ENCODE data around the gene ZFHX3.
A peak's percentile ranks its signal among the peaks of the same experiment; 100 is the strongest.

ZFHX3 gene

DNA sequence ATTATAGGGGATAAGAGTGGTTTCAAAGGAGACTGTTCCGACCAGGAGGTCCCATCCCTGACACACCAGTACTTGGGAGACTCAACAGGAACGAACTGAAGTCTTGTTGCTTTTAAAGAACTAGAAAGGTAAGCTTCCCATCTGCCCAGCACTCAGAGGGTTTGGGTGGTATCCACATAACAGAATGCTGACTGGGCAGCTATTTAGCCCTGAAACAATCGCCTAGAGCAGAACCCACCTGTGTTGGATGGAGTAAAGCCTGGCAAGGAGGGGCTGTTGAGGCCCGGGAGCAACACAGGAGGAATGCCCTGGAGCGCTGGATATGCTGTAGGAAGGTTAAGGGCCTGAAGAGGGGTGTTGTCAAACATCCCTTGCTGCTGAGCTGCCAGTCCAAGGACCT is 254.9 kb downstream of the ZFHX3 start:
- FAIRE-seq (no peak), DNase-seq (ENCODE audit: extremely low spot score, insufficient read length, low read depth) (no peak)

DNA sequence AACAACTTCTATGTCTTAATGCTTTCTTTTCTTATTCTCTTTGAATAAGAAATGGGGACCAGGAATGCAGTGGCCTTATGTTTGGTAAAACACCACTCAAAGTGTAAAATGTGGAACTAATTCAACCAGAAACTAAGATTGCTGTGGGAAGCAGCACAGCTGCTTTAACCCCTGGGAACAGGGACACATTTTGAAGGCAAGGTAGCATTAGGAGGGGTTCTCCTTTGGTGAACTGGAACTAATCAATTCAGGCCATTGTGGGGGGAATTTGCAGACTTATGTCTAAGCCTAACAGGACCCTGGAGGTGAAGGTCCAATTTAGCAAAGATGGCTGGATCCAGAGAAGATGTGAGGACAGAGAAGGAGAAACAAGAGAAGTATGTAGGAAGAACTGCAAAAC is 256.1 kb downstream of the ZFHX3 start:
- no peak for DNase-seq (ENCODE audit: extremely low spot score, insufficient read length, low read depth)
- FAIRE-seq: no peak

DNA sequence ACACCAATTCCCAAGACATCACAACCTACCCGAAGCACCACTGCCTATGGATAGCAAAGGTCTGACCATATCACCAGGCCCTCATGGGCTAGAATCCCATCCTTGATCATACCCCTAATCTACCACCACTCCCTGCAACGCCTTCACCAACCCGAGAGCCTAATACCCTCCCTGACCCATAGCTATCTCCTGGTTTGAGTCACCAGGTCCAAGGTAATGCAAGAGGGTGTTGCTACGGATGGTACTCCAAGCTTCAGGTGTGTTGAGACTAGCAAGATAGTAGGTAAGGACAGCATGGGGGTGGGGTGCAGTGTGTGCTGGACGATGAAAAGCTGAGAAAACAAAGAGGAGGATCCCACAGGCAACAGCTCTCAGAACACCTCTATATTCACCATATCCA is 258.0 kb downstream of the ZFHX3 start:
- FAIRE-seq (no peak), DNase-seq (ENCODE audit: extremely low spot score, insufficient read length, low read depth) (no peak)

DNA sequence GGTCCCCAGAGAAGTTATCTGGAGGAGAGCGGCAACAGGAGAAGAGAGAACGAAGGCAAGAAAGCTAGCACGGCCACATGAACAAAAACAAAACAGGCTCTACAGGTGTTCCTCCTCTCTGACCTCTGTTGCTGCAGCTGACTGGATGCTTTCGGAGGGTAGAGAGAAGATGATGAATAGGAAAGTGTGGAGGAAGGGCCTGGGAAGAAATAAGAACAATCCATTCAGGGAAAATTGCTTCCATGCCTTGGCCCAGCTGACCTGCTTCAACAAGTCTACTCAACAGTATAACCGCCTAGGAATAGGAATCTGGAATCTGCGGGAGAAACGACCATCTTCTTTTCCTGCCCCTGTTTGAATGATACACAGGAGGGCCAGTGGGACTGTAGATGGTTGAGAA is 258.5 kb downstream of the ZFHX3 start:
- FAIRE-seq (no peak), DNase-seq (ENCODE audit: extremely low spot score, insufficient read length, low read depth) (no peak)

DNA sequence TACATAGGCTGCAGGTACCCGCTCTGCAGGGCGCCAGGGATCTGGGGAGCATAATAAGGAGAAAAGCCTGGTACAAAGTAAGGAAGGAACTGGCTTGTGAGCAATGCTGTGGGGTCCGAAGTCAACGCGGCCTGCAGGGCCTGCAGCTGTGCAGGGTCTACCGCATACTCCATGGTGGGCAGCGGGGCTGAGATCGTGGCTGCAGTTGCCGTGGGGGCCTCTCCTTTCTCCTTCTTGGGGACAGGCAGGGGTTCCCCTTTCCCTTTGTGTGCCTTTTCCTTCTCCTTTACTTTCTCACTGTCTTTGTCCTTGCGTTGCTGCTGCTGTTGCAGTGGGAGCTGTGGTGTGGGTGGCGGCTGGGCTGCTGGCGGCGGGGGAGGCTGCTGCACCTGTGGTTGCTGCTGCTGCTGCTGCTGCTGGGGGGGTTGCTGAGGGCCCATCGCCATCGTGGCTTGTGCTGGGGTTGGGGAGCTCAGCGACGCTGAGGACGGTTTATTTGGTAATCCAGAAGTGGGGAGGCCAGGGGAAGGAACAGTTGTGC is 259.6 kb downstream of the ZFHX3 start:
- DNase-seq (ENCODE audit: extremely low spot score, insufficient read length, low read depth) (no peak), FAIRE-seq (no peak)

DNA sequence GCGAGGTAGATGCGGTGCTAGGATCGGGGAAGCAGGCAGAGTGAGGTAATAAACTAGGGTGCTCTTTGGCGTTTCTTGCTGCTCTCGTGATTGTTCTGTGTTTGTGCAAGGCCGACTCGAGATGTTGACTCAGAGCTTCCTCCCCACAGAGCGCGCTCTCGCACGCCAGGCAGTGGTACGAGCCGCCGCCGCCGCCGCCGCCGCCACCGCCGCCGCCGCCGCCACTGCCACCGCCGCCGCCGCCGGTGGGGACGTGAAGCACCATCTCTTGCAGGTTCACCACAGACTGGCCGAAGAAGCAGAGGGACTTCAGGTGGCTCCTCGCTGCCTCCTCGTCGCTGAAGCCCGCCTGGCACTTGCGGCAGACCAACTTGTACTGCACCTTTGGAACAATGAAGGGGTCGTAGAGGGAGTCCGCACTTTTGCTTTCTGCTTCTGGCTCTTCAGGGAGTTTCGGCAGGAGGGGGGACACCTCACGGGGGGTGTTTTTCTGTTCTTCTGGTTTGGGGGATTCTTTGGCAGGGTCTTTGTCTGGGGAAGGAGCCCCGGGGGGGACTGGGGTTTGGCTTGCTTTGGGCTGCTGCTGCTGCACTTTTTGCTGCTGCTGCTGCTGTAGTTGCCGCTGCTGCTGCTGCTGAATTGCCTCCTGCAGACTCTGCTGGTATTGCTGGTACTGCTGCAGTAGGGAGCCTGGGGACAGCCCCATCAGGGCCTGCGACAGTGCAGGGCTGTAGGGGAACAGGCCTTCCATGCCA is 260.2 kb downstream of the ZFHX3 start:
- FAIRE-seq (no peak), DNase-seq (ENCODE audit: extremely low spot score, insufficient read length, low read depth) (peak; percentile 59)

DNA sequence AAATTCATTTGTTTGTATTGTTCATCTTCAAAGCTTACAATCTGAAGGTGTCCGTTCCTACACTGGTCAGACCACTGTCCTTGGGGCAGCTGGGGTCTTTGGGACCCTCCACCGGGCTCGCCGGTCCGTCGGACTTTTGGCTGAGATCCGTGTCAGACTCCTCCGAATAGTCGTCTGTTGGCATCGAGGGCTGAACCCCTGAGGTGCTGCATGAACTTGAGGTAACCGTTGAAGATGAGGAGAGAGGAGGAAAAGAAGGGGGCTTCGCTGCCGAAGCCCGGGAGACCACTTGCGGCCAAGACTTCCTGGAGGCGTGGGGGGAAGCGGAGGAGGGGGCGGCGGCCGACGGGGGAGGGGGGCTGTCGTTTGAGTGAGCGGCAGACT is 260.8 kb downstream of the ZFHX3 start:
- DNase-seq (ENCODE audit: extremely low spot score, insufficient read length, low read depth) (no peak), FAIRE-seq (no peak)

DNA sequence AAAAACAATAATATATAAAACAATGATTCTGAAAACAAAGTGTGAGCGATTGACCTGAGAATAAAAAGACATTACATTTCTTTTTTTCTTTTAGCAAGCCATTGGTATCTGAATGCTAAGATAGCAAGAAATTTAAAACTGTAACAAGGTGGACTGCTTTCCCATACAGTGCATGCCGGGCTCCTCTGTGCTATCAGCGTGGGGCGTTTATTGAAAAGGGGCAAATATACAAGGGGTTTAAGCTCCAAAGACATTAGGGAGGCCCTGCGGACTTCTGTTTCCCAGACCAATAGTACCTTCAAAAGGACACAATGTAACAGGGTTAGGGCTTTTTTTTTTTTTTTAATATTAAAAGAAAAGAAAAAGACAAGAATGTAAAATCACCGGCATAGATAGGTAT is 261.3 kb downstream of the ZFHX3 start:
- FAIRE-seq: no peak
- no peak for DNase-seq (ENCODE audit: extremely low spot score, insufficient read length, low read depth)

DNA sequence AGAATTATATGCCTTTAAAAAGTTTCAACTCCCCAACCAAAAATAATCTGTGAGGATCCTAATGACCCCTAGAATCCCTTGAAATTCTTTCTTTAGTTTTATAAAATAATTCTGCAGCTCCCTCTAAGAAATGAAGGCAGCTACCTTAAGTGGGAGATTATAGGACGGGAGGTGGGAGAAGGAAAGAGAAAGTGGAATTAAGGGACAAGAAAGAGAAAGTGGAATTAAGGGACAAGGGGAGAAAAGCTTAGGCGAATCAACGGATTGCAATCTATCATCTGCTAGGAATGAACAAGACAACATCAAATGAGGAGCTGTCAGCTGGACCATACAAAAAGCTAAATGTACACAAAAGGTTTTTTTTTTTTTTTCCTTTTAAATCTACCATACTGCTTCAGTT is 262.0 kb downstream of the ZFHX3 start:
- FAIRE-seq: no peak
- no peak for DNase-seq (ENCODE audit: extremely low spot score, insufficient read length, low read depth)

DNA sequence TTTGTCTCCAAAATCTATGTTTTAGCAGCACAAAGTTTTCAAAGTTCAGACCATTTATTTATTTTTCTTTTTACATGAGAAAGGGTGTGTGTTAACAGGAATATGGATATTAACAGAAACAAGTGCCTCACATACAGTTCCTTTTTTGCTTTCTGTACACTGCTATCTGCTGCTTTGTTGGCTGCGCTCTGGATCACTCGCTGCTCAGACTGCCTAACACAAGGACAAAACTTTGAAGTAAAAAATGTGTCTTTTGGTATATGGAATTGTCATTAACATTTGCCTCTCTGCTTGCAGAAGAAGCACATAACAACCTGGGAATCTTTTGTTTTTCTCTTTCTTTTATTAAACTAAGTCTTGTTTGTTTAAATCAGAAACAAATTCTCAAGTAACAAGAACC is 262.8 kb downstream of the ZFHX3 start:
- DNase-seq (ENCODE audit: extremely low spot score, insufficient read length, low read depth) (no peak), FAIRE-seq (no peak)

DNA sequence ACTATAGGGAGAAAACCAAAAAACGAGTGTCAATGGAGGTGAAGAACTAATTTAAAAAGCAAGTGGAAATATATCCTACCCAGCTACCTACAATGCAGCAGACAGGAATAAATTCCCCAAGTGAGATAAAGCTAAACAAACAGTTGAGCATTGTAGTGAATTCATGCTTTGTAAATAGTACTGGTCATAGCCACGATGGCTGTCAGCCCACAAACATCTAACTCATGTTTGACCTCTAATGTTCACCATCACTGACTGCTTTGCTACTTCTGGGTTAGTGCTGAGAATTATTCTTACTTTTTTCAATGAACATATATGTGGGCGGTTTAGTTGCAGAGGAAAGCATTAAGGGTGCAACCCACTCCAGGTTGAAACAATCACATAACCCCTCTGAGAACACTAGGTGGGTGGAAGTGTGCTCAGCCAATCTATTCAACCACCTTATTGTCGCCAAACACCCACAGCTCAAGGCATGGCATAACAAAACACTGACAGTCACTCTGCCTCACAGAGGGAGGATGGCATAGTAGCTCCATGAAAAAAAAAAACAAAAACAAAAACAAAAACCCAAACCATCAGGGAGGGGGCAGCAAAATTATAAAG is 264.1 kb downstream of the ZFHX3 start:
- DNase-seq (ENCODE audit: extremely low spot score, insufficient read length, low read depth) (no peak), FAIRE-seq (no peak)

DNA sequence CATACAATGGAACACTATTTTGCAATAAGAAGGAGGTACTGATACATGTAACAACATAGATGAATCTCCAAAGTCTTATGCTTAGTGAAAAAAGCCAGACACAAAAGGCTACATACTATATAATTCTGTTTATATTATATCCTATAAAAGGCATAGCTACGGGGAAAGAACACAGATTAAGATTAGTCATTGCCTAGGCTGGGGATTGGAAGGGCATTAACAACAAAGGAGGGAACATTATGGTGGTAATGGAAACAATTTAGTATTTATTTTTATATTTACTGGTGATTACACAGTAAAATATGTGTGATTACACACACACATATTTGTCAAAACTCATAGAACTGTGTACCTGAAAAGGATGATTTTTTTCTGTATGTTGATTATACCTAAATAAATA is 278.1 kb downstream of the ZFHX3 start:
- DNase-seq (ENCODE audit: extremely low spot score, insufficient read length, low read depth) (no peak), FAIRE-seq (no peak)

DNA sequence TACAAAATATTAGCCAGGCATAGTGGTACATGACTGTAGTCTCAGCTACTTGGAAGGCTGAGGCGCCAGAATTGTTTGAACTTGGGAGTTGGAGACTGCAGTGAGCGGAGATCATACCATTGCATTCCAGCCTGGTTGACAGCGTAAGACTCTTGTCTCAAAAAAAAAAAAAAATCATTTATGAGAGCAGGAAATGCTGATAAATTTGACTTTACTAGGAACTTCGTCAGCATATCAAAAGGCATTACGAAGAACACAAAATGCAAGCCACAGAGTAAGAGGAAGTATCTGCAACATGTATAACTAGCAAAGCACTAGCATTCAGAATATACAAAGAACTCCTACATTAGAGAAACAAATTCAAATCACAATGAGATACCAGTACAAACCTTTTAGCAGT is 279.3 kb downstream of the ZFHX3 start:
- DNase-seq (ENCODE audit: extremely low spot score, insufficient read length, low read depth): no peak
- no peak for FAIRE-seq

DNA sequence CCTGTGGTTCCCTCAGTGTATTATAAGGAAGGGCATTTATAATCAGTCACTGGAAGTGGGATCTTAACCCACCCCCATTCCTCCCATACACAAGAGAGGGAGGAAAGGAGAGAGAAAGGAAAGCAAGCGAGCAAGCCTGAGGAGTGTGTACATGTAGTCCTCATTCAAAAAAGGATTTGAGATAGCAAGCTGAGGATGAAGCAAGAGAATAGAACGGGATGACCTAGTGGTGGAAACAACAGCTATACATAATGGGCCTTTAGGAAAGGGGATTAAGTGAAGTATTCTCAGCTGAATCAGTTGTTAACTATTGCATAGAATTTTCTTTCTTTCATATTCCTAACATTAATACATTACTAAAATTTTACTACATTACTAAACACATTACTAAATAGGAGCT is 281.4 kb downstream of the ZFHX3 start:
- FAIRE-seq: peak; percentile 26
- no peak for DNase-seq (ENCODE audit: extremely low spot score, insufficient read length, low read depth)

DNA sequence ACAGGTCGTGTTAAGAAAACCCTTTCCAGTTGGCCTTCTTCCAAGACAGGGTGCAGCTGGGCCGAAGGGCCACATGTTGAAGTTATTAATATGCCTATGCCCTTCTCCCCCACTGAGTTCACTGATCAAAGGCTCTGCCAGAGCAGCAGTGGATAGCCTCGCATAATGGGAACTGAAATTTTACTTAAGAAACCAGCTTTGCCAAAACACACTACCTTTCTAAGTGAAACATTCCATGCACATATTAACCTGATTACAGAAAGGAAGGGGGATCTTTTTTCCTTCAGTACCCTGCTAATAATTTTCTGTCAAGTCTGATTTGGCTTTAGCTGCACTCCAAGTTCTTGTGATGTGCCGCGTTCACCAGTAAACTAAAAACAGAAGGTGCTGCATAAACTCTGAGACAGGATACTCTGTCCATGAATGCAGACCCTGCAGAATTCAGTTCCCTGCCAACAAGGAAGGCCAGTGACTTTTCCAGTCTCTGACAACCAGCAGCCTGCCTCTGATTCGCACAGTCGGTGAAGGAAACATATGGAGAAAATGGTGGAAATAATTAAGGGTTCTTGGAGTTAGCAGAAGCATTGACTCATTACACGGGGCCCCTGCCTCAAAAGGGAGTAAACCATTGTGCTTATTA is 283.8 kb downstream of the ZFHX3 start:
- DNase-seq (ENCODE audit: extremely low spot score, insufficient read length, low read depth): no peak
- FAIRE-seq: no peak

DNA sequence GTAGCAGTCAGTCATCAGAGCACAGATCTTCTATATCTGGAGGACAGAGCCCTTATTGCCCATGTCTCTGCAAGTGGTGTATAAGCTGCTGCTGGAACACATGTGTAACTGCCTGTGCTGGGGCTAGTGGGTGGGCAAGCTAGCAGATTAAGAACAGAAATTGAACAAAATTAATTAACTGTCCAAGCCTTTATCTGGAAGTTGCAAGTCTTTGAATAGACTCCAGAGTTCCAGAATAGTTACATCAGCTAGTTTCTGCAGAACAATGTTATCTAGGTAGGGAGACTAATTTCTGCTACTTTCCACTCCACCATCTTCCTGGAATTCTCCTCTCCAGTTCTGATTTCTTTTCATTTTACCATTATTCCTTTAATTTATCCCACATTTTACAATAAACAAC is 287.3 kb downstream of the ZFHX3 start:
- FAIRE-seq: no peak
- no peak for DNase-seq (ENCODE audit: extremely low spot score, insufficient read length, low read depth)

DNA sequence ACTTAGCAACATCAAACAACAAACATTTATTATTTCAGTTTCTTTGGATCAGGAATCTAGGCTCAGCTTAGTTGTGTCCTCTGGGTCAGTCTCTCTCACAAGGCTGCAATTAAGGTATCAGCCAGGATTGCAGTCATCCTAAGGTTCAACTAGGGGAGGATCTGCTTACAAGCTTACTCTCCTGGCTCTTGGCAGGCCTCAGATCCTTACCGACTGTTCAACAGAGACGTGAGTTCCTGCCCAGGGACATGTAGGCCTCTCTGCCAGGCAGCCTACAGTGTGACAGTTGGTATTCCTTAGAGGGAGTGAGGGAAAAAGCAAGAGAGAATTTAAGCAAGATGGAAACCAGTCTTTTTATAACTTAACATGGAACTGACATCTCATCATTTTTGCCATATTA is 294.0 kb downstream of the ZFHX3 start:
- FAIRE-seq (no peak), DNase-seq (ENCODE audit: extremely low spot score, insufficient read length, low read depth) (no peak)

DNA sequence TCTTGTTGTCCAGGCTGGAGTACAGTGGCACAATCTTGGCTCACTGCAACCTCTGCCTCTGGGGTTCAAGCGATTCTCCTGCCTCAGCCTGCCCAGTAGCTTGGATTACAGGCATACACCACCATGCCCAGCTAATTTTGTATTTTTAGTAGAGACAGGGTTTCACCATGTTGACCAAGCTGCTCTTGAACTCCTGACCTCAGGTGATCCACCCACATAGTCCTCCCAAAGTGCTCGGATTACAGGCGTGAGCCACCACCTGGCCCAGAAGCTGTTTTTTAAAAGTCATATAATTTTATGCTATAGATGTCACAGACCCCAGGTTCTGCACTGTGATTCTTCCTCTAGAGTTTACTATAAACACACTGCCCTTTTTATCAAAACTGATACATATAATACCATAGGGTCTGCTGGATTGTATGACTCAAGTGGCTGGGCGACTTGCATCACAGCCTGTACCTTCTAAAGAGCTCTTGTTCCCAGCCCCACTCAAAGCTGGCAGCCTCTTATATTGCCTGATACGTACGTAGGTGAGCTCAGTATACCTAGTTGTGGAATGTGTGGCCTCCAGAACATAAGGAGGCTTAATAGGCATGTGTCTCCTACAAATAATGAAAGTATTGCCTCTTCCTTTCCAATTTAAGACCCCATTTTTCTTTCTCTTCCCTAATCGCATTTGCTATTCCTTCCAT is 295.8 kb downstream of the ZFHX3 start:
- DNase-seq (ENCODE audit: extremely low spot score, insufficient read length, low read depth) (no peak), FAIRE-seq (no peak)

DNA sequence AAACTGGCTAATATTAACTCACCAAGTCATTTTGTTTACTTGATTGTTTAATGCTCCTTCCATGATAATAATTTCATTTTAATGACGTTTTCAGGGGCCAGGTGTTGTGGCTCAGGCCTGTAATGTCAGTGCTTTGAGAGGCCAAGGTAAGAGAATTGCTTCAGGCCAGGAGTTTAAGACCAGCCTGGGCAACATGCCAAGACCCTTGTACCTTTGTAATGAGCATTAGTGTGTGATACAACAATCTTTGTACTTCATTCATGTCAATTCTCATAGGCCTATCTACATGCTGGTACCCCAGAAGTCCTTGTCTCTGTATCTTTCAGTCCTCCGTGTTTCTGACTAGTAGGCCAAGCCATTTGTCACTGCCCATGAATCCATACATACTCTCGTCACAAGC is 296.9 kb downstream of the ZFHX3 start:
- FAIRE-seq (no peak), DNase-seq (ENCODE audit: extremely low spot score, insufficient read length, low read depth) (no peak)

DNA sequence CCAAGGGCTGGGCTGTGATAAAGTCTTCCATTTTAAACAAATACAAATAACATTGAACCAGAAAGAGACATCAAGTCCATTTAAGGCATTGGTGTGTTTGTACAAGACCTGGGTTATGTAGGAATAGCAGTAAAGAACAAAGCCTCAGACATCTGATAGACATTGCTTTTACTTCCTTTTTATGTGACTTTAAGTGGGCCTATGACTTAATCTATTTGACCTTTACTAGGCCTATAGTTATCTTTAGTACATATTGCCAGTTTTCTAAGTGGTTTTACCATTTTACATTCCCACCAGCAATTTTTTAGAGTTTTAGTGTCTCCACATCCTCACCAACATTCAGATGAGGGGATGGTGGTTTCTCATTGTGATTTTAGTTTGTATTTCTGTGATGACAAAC is 298.8 kb downstream of the ZFHX3 start:
- FAIRE-seq (peak; percentile 36), DNase-seq (ENCODE audit: extremely low spot score, insufficient read length, low read depth) (no peak)
